MM.1S (cell line): ENCODE measurements around the gene TRIM49.
"Not testable (repeated sequence)": the region's sequence is repeated elsewhere in the genome, so short reads cannot be mapped to it uniquely, and the experiment has no call there.

Source experiments
- EZH2 ChIP-seq: fragments of 300-600 bp; sonication (generic); optimal IDR thresholded peaks from 2 replicates; pipeline ENCODE3; 2017; ENCODE audit warnings: low read depth, mild to moderate bottlenecking, antibody characterized with exemption, low read length, mixed read lengths
- EZH2phosphoT487 ChIP-seq: fragments of 300-600 bp; sonication (generic); IDR thresholded peaks from 2 replicates; pipeline ENCODE4 v1.6.1; 2018; ENCODE audit warnings: antibody characterized with exemption, low read length
- TF ChIP-seq, protein P1 (sequence below): fragments of 300-600 bp; sonication (generic); IDR thresholded peaks from 2 replicates; pipeline ENCODE4 v1.5.1; 2016; ENCODE audit warnings: antibody characterized with exemption, low read length, mixed read lengths

DNA sequence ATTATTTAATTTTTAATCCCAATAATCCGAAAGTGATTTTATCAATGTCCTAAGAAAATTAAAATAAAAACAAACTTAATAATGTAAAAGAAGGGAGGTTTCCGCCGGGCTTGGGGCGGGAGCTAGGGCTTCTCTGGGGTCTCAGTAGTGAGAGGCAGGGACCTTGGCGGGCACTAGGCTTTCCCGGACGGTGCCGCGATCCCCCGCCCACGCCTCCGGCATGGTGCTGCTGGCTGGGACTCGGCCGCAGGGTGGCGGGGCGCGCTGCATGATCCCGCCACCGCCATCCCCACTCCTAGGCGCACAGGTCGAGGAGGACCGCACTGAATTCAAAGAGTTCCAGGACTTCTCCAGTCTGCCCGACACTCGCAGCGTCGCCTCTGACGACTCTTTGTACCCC is 22.6 kb downstream of the TRIM49 start:
- TF ChIP-seq, protein P1, sequence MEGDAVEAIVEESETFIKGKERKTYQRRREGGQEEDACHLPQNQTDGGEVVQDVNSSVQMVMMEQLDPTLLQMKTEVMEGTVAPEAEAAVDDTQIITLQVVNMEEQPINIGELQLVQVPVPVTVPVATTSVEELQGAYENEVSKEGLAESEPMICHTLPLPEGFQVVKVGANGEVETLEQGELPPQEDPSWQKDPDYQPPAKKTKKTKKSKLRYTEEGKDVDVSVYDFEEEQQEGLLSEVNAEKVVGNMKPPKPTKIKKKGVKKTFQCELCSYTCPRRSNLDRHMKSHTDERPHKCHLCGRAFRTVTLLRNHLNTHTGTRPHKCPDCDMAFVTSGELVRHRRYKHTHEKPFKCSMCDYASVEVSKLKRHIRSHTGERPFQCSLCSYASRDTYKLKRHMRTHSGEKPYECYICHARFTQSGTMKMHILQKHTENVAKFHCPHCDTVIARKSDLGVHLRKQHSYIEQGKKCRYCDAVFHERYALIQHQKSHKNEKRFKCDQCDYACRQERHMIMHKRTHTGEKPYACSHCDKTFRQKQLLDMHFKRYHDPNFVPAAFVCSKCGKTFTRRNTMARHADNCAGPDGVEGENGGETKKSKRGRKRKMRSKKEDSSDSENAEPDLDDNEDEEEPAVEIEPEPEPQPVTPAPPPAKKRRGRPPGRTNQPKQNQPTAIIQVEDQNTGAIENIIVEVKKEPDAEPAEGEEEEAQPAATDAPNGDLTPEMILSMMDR, result not testable (repeated sequence)
- not testable (repeated sequence) for TF ChIP-seq EZH2, EZH2phosphoT487
